Left lung (tissue), 10 donors: ENCODE results near the gene MIA2. TPM values are rescaled to one million over a fixed set of nuclear protein-coding genes. Genes with fewer than 3 reads are reported as not detected.

Experiments
- ATAC-seq: fragments of 200-7000 bp; cut with Tn5 transposase; one replicate; pipeline ENCODE4 v1.9.1; 2020; ENCODE audit warnings: moderate library complexity
- DNase-seq, 4 donors: peaks; one replicate each; pipeline ENCODE4 v3.0.0-alpha.2; 2013 to 2020
- H3K27ac ChIP-seq, 2 donors: fragments of 200-600 bp; sonication (generic) in 1 of 2; one replicate each; pipeline versions ENCODE4 v1.5.0 to v1.8.0; 2020 to 2021
- H3K27me3 ChIP-seq, 2 donors: fragments of 200-600 bp; sonication (generic) in 1 of 2; one replicate each; pipeline versions ENCODE4 v1.5.0 to v1.8.0; 2020 to 2021
- H3K36me3 ChIP-seq, 2 donors: fragments of 200-600 bp; sonication (generic) in 1 of 2; one replicate each; pipeline versions ENCODE4 v1.5.0 to v1.8.0; 2020 to 2021
- H3K4me1 ChIP-seq, 2 donors: fragments of 200-600 bp; one replicate each; pipeline ENCODE4 v1.8.0; 2021
- H3K4me3 ChIP-seq, 2 donors: fragments of 200-600 bp; sonication (generic) in 1 of 2; one replicate each; pipeline versions ENCODE4 v1.5.0 to v1.8.0; 2020 to 2021; ENCODE audit warnings: mild to moderate bottlenecking in 1 of 2
- H3K9me3 ChIP-seq, 2 donors: fragments of 200-600 bp; sonication (generic) in 1 of 2; one replicate each; pipeline versions ENCODE4 v1.5.0 to v1.8.0; 2020 to 2021
- intact Hi-C, 2 donors: fragments of 100-400 bp; cut with DNase I; formaldehyde crosslinking; loops; one replicate each; pipeline versions ENCODE4 v1.11.2 to v1.14.2; 2022
- polyA plus RNA-seq, 6 donors: library from polyadenylated mRNA; unstranded; fragments of 120-200 nt; gene quantifications; one replicate each; pipeline ENCODE4 v1.2.1, GENCODE V29; 2013; ENCODE audit not compliant: insufficient read length in 6 of 6
- total RNA-seq, 2 donors: library from RNA; stranded (reverse); fragmentation: NEBNext Ultra II Directional; extraction: Animal tissue kit (Norgen Biotek cat#: 25700); gene quantifications; one replicate each; pipeline ENCODE4 v1.2.1, GENCODE V29; 2021
- TF ChIP-seq, protein P1 (sequence below), 2 donors: fragments of 200-600 bp; sonication (generic) in 1 of 2; IDR thresholded peaks; one replicate each; pipeline versions ENCODE4 v1.5.0 to v1.8.0; 2021; ENCODE audit warnings: antibody characterized with exemption in 2 of 2
- donor health status: DM: no; HTN: yes; CAD: no.
- donor health status: DM: no; HTN: no; CAD: no.

MIA2 gene
- total and polyA plus RNA-seq, 8 donors = 18.5 to 35.8 (median 22.3) TPM

GRCh38 chr14:39264057-39264456 is 30.3 kb downstream of the MIA2 start:
- ATAC-seq (no peak), DNase-seq (no peak)
- Histone ChIP-seq H3K4me1 (peaks cover 11 to 23% of the 10 kb centered on the region in 2 donors), H3K4me3 (no peak overlapping the region), H3K27me3 (no peaks in the 10 kb centered on the region), H3K36me3 (no peaks in the 10 kb centered on the region), H3K9me3 (peaks cover 0 to 3% of the 10 kb centered on the region in 2 donors), H3K27ac (no peak overlapping the region)
- TF ChIP-seq, protein P1, sequence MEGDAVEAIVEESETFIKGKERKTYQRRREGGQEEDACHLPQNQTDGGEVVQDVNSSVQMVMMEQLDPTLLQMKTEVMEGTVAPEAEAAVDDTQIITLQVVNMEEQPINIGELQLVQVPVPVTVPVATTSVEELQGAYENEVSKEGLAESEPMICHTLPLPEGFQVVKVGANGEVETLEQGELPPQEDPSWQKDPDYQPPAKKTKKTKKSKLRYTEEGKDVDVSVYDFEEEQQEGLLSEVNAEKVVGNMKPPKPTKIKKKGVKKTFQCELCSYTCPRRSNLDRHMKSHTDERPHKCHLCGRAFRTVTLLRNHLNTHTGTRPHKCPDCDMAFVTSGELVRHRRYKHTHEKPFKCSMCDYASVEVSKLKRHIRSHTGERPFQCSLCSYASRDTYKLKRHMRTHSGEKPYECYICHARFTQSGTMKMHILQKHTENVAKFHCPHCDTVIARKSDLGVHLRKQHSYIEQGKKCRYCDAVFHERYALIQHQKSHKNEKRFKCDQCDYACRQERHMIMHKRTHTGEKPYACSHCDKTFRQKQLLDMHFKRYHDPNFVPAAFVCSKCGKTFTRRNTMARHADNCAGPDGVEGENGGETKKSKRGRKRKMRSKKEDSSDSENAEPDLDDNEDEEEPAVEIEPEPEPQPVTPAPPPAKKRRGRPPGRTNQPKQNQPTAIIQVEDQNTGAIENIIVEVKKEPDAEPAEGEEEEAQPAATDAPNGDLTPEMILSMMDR (IDR thresholded peaks at IDR 0.05) = no peak
- intact Hi-C loops = no loop called here

DNA sequence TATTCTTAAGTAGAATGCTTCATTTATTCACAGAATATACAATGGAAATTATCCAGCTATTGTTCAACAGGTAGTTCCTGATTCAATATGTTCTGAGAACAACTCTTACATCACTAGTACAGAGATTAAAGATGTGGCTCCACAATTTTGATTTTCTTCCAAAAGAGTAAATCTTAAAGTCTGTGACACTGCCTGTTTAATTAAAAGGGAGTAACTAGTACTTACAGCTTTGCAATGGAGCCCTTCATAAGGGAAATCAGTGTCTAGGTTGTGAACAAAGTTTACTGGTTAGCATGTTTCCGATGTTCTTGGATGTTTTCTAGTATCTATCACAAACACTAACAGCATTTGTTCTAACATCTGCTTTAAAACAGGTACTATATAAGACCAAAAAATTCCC is 30.8 kb downstream of the MIA2 start:
- intact Hi-C loops = no loop called here
- ATAC-seq = no peak
- no peaks in the 10 kb centered on the region for H3K27me3 ChIP-seq
- peaks cover 11 to 28% of the 10 kb centered on the region in 2 donors for H3K4me1 ChIP-seq
- no peak overlapping the region for H3K27ac ChIP-seq
- TF ChIP-seq, protein P1 (IDR thresholded peaks at IDR 0.05) = no peak
- DNase-seq = no peak
- no peak overlapping the region for H3K4me3 ChIP-seq
- peaks cover 0 to 3% of the 10 kb centered on the region in 2 donors for H3K9me3 ChIP-seq
- H3K36me3 ChIP-seq = no peaks in the 10 kb centered on the region

GRCh38 chr14:39265033-39265432 is 31.3 kb downstream of the MIA2 start:
- intact Hi-C loops = no loop called here
- H3K4me3 ChIP-seq = peak overlapping the region in 1 of 2 donors; percentile 87
- TF ChIP-seq, protein P1 (IDR thresholded peaks at IDR 0.05) = no peak

DNA sequence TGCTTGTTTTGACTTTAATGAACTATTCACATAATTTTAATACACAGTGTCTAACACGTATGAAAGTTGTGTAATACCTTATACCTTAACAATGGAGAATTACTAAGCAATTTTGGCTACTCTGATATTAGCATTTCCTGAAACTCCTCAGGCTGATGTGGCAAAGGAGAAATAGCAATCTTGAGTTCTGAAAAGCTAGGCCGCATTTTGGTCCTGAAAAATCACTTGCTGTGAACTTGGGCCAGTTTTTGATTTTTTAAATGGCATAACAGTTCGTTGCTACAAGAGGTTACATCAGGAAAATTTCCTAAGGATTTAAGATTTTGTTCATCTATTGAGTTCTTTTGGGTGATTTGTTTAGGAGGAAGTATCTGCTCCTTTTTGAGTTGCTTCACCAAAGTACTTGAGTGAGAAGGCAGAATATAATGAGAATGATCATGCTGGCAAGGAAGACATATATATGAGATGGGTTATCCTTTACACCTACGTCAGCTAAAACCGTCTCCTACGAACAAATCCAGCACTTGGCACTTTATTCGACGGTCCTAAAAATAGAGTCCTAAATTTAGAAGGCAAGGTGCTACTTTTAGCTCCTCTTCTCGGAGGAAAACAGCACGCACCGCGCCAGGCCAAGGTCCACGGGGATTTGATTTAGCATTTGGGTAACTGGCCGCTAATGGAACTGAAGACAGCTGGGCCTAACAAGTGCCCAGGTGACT is 32.2 kb downstream of the MIA2 start:
- ATAC-seq = peak; percentile 3
- no peak for DNase-seq
- Histone ChIP-seq H3K4me3 (peak overlapping the region; percentile 87 to 90), H3K4me1 (peaks cover 11 to 38% of the 10 kb centered on the region in 2 donors), H3K36me3 (no peaks in the 10 kb centered on the region), H3K27me3 (no peaks in the 10 kb centered on the region), H3K27ac (peak overlapping the region; percentile 98 to 100), H3K9me3 (peaks cover 0 to 3% of the 10 kb centered on the region in 2 donors)
- intact Hi-C loops = no loop called here
- TF ChIP-seq, protein P1 (IDR thresholded peaks at IDR 0.05) = no peak

More at GRCh38 chr14:39265033-39265432, 31.3 kb downstream of the MIA2 start:
- Histone ChIP-seq H3K36me3 (no peaks in the 10 kb centered on the region), H3K27ac (peak overlapping the region in 1 of 2 donors; percentile 100), H3K9me3 (peaks cover 0 to 3% of the 10 kb centered on the region in 2 donors), H3K4me1 (peaks cover 11 to 33% of the 10 kb centered on the region in 2 donors), H3K27me3 (no peaks in the 10 kb centered on the region)
- ATAC-seq = no peak
- DNase-seq = peak in 1 of 4 donors; percentile 18

DNA sequence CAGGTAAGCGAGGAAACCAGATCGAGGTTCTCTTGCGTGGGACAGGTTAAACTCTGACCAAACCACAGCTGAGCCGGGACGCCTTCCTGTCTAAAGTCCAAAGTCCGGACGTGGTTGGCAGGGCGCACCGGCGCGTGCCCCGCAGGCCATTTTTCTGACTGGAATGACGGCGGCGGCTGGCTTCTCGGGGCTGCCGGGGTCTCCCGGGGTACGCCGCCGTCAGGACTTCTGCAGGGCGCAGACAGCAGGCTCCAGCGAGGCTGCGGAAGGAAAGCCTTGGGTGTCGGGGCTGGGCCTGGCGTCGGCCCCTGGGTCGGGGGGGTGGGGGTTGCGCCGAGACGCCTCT is 32.8 kb downstream of the MIA2 start:
- TF ChIP-seq, protein P1 (IDR thresholded peaks at IDR 0.05) = no peak
- Histone ChIP-seq H3K36me3 (no peaks in the 10 kb centered on the region), H3K27ac (peak overlapping the region; percentile 98 to 100), H3K4me3 (peak overlapping the region; percentile 87 to 90), H3K9me3 (peaks cover 0 to 3% of the 10 kb centered on the region in 2 donors), H3K27me3 (no peaks in the 10 kb centered on the region), H3K4me1 (peaks cover 11 to 38% of the 10 kb centered on the region in 2 donors)
- intact Hi-C loops = no loop called here
- peak; percentile 64 for ATAC-seq
- DNase-seq = peak in 1 of 4 donors; percentile 63
